Breast epithelium (tissue), 3 donors: Measurements from ENCODE around the gene MPDZ.

ENCODE experiments used
- POLR2A ChIP-seq: fragments of 450-650 bp; IDR thresholded peaks from one replicate; pipeline ENCODE4 v1.6.1; 2016; ENCODE audit warnings: antibody characterized with exemption, mild to moderate bottlenecking, moderate library complexity
- POLR2AphosphoS5 ChIP-seq, 3 donors: sonication (generic); formaldehyde crosslinking; IDR thresholded peaks; one replicate each; pipeline ENCODE4 v1.6.1; 2017; ENCODE audit warnings: antibody characterized with exemption in 3 of 3
- TF ChIP-seq, protein P1 (sequence below), 3 donors: fragments of 450-650 bp; IDR thresholded peaks; one replicate each; pipeline ENCODE4 v1.5.1; 2016 to 2017; ENCODE audit warnings: antibody characterized with exemption in 3 of 3, mild to moderate bottlenecking in 3 of 3, moderate library complexity in 3 of 3

DNA sequence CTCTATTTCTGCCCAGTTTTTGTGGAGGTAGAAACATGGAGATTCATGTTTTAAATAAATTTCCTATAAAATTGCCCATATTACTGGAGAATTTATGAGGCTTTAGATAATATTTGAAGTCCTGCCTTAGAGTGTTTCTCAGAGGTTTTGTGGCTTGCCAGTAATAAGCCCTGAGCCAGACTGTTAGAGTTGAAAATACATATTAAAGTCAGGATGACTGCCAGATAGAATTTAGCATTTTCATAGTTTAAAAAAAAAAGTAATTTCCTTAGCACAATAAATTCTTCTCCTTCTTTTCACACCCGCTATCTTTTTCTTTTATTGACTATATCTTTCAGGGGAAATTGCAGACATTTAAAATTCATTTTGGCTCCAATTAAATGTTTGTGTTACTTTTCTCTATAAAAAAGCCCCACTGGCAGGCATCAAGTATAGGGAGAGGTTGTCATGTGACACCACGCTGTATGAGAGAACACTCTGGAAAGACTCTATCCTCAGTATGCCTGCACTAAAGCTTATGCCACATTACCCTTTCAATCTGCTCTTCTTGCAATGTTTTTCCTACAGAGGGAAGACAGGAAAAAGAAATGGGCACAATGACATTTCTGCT lies 135.2 kb downstream of the MPDZ start:
- TF ChIP-seq, protein P1, sequence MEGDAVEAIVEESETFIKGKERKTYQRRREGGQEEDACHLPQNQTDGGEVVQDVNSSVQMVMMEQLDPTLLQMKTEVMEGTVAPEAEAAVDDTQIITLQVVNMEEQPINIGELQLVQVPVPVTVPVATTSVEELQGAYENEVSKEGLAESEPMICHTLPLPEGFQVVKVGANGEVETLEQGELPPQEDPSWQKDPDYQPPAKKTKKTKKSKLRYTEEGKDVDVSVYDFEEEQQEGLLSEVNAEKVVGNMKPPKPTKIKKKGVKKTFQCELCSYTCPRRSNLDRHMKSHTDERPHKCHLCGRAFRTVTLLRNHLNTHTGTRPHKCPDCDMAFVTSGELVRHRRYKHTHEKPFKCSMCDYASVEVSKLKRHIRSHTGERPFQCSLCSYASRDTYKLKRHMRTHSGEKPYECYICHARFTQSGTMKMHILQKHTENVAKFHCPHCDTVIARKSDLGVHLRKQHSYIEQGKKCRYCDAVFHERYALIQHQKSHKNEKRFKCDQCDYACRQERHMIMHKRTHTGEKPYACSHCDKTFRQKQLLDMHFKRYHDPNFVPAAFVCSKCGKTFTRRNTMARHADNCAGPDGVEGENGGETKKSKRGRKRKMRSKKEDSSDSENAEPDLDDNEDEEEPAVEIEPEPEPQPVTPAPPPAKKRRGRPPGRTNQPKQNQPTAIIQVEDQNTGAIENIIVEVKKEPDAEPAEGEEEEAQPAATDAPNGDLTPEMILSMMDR (IDR thresholded peaks at IDR 0.05) = no peak
- TF ChIP-seq POLR2AphosphoS5 (IDR thresholded peaks at IDR 0.05) (no peak), POLR2A (no peak)
